ENCODE data around the gene PRR36.

DNA sequence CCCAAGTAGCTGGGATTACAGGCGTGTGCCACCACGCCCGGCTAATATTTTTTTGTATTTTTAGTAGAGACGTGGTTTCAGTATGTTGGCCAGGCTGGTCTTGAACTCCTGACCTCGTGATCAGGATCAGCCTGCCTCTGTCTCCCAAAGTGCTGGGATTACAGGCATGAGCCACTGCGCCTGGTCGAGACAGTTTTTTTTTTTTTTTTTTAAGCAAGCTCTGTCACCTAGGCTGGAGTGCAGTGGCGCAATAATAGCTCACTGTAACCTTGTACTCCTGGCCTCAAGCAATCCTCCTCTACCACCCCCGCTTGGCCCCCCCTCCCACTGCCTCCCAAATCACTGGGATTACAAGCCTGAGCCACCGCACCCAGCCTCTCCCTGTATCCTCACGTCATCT is 23.1 kb upstream of the PRR36 start:
- no peak for TF ChIP-seq POLR2AphosphoS5 (IDR thresholded peaks at IDR 0.05)
- no peak for TF ChIP-seq EP300 (IDR thresholded peaks at IDR 0.05)
